8988T (cell line): ENCODE results near the gene PDCD1LG2.
"Not testable (repeated sequence)": the region's sequence is repeated elsewhere in the genome, so short reads cannot be mapped to it uniquely, and the experiment has no call there.

Experiments used
- DNase-seq: peaks from one replicate; pipeline ENCODE4 v3.0.0; 2011

Gene PDCD1LG2

GRCh38 chr9:5569891-5570290, 59.6 kb downstream of the PDCD1LG2 start:
- no peak for DNase-seq

- no peak for DNase-seq
These were observed 61.4 kb downstream of the PDCD1LG2 start for GRCh38 chr9:5571629-5572232.

DNA sequence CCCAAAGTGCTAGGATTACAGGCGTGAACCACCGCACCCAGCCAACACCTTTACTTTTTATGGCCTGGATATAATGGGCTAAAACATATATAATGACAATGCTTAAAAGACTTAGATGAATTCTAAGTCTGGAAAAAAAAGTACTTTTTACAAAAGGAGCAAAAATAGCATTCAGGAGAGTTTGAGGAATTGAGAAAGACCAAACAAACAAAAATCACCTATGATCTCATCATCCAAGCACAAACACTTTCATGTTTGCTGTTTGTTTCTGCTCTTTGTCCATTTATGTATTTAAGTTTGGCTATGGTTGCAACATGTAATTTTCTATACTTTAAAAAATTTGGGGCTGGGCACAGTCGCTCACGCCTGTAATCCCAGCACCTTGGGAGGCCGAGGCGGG, 63.8 kb downstream of the PDCD1LG2 start:
- DNase-seq = no peak

- DNase-seq = no peak
These were observed 64.7 kb downstream of the PDCD1LG2 start for GRCh38 chr9:5575000-5575399.

DNA sequence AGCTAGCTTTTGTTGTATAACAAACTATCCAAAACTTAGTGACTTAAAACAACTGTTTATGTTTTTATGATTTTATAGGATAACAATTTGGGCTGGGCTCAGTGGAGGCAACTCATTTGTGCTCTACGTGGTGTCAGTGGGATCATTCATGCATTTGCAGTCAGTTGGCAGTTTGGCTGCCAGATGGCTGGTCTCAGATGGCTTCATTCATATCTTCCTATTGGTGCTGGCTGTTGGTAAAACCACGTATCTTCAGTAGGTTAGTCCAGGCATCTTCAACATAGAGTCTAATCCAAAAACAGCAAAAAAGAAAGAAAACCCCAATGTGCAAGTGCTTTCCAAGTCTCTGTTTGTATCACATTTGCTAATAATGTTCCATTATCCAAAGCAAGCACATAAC, 66.9 kb downstream of the PDCD1LG2 start:
- no peak for DNase-seq

GRCh38 chr9:5578018-5578697, 67.8 kb downstream of the PDCD1LG2 start:
- DNase-seq = no peak

- DNase-seq = no peak
These were observed 68.4 kb downstream of the PDCD1LG2 start for GRCh38 chr9:5578698-5579085.

DNA sequence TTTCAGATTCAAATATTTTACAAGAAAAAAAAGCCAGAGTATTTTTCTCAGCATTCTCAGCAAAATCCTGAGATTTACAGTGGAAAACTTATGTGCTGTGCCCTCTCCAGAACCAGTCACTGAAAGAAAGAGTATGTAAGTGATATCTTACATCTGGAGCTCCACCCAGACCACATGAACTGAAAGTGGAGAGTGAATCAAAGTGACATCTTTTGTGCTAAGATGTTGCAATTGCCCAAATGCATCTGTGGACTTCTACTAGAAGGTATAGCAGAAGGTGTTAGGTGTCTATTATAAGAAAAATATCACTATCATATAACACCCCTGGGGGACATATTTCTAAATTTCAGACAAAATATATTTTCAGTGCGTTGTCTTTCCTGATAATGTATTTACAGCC, 69.5 kb downstream of the PDCD1LG2 start:
- no peak for DNase-seq

GRCh38 chr9:5580650-5581049, 70.3 kb downstream of the PDCD1LG2 start:
- DNase-seq = no peak

DNA sequence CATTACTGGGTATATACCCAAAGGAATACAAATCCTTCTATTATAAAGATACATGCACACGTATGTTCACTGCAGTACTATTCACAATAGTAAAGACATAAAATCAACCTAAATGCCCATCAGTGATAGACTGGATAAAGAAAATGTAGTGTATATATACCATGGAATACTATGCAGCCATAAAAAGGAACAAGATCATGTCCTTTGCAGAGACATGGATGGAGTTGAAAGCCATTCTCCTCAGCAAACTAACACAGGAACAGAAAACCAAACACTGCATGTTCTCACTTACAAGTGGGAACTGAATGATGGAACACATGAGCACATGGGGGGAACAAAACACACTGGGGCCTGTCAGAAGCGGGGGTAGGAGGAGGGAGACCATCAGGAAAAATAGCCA, 71.4 kb downstream of the PDCD1LG2 start:
- DNase-seq = not testable (repeated sequence)

DNA sequence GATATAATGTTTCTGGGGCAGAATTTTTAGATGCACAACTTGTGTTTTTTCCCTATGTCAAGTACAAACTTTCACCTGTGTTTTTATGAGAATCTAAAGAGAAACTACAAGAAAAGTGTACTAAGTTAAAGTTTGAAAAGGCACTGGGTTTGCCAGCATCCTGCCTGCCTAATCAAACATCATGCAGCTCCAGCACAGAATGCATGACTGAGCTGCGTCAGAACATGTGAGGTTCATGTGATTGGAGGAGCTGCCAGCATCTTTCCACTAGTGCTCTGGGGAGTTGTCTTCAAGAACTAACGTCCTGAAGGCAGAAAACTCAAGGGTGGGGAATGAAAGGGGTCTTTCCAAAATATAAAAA, 72.5 kb downstream of the PDCD1LG2 start:
- no peak for DNase-seq

- DNase-seq = no peak
These were observed 76.1 kb downstream of the PDCD1LG2 start for GRCh38 chr9:5586391-5586802.

DNA sequence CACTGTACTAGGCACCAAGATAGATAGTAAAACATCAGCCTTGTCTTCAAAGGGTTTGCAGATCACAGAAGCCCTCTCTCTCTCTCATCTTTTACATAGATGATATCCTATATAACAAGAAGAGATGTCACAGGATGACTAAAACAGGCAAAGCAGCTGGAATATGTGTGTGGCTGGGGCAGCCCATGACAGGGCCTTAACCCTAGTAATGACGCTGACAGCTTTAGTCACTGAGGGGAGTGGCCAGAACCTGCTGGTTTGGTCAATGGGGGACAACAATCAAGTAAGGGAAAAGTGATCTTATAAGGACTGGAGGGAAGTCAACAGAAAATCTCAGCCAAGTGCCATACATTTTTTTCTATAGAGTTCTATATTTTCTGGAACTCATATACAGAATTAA, 76.7 kb downstream of the PDCD1LG2 start:
- DNase-seq = no peak

DNA sequence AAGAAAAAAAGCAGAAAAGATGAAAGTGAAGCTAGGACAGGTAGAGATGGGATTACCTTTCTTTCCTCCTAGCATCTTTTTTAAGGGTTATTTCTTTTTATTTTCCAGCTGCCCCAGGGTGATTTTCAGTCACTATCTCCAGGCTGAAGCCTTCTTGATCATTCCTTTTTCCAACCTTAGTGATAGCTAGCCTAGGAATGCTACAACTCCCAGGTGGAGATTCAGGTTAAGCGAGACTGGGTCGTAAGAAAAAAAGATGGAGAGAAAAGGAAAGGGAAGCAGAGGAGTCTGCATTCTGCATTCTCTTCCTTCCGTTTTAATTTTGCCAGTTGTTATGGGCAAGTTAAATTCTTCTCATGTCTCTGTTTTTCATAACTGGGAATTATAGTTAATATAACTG, 81.9 kb downstream of the PDCD1LG2 start:
- no peak for DNase-seq

GRCh38 chr9:5592904-5593303, 82.6 kb downstream of the PDCD1LG2 start:
- no peak for DNase-seq

DNA sequence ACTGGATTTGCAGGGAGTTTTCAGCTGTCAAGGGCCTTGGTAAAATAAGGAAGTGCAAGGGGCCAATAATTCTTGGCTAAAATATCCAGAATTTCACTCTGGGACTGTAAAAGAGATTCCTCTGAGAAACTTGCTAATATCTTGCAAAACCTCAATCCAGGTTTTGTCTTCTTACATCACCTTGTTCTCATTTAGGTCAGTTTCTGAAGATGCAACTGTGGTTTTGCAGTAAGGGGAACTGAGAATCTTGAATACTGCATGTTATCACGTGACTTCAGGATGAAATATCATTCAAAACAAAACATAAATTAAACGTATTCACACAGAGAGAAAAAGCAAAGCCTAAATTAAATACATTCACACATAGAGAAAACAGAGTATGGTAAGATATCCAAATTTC, 83.6 kb downstream of the PDCD1LG2 start:
- no peak for DNase-seq

DNA sequence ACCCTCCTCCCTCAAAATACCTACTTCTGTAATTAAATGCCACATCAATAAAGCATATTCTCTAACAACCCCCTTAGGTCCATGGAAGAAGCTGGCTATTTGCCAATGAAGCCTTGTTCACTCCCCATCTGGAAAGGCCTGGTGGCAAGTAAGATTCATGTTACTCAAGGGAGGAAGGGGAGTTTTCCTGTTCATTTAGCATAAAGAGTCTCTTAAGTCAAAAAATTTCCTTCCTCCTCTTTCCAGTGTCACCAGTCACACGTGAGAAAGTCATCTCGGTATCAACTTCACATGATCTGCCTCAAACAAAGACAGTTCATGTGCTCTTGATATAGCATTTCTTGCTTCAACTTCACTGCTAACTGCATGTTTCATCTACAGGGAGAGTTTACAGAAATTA, 85.8 kb downstream of the PDCD1LG2 start:
- no peak for DNase-seq

DNA sequence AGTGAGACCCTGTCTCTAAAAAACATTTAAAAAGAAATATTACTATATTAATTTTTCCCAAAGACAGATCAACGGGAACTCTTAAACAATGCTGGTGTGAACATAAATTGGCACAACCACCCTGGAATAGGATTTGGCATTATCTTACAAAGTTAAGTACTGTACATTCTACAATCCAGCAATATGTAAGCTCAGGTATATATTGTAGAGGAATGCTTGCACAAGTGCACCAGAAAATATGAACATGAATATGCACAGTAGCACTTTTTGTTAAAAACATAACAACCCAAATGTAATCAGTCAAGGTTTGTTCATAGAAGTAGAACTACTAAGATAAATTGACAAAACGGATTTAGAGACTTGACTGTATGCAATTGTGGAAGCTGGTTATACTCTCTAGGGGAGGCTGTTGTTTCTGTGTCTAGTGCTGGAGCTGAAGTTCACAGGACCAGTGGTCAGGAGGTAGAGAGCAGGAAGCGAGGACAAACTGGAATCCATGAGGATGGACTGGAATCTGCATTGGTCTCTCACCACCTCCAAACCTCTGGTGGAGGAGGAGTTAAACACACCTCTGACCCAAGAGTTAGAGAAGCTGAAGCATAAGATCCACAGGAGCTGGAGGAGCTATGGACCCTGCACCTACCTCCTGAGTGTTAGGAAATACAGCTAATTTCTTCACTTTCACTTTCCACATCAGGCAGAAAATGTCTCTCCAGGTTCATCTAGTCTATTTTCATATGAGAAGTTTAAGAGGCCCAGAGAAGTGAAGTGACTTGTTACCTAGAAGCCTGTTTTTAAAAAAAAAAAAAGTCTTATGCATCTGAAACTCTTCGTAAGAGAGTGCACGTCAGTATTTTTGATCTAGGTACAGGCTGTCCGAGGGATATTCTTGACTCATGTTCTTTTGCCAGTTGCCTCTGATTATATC, 98.2 kb downstream of the PDCD1LG2 start:
- DNase-seq = no peak

- no peak for DNase-seq
These were observed 98.9 kb downstream of the PDCD1LG2 start for GRCh38 chr9:5609226-5609596.

DNA sequence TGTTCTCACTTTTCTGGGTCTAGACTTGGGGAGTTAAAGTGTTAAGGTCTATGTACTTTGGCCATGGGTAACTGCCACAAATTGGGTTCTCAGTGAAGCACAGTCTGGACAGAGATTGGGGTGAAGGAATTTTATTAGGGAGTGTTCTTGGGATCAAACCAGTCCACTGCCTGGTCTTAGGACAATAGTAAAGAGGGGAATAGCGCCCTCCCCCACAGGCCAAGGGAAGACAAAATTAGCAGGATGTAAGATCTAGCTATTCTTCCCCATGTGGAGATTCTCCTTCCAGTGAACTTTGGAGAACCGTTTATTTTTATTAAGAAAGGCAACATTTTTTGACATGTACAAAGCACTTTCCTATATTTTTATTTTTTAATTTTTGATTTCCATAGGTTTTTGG, 100.2 kb downstream of the PDCD1LG2 start:
- DNase-seq = no peak

GRCh38 chr9:5611321-5612184, 101.2 kb downstream of the PDCD1LG2 start:
- no peak for DNase-seq

- DNase-seq = no peak
These were observed 101.8 kb downstream of the PDCD1LG2 start for GRCh38 chr9:5612185-5612530.

- no peak for DNase-seq
These were observed 103.9 kb downstream of the PDCD1LG2 start for GRCh38 chr9:5614192-5614591.
